ENCODE data around the gene GAGE10.
"Not testable (repeated sequence)": the region's sequence is repeated elsewhere in the genome, so short reads cannot be mapped to it uniquely, and the experiment has no call there.

Gene GAGE10

GRCh38 chrX:49310371-49310770, 6.9 kb downstream of the GAGE10 start:
- no peak for DNase-seq
- in situ Hi-C loops (cut with MboI; ENCODE audit: low pct_unique_long_range_greater_than_20kb, low sequenced_read_pairs): no loop called here

DNA sequence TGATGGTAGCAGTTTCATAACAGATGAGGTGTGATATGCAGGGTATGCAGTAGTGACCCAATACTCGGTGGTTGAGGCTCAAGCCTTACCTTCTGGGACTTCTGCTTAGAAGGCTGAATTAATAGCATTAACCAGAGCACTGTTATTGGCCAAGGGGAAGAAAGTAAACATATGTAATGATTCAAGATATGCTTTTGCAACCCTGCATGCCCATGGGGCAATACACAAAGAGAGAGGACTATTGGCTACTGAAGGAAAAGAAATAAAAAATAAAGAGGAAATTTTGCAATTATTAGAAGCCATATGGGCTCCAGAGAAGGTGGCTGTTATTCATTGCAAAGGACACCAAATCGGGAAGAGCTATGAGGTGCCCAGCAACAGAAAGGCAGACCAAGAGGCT, 8.7 kb downstream of the GAGE10 start:
- in situ Hi-C loops (cut with MboI; ENCODE audit: low pct_unique_long_range_greater_than_20kb, low sequenced_read_pairs): no loop called here
- no peak for DNase-seq

DNA sequence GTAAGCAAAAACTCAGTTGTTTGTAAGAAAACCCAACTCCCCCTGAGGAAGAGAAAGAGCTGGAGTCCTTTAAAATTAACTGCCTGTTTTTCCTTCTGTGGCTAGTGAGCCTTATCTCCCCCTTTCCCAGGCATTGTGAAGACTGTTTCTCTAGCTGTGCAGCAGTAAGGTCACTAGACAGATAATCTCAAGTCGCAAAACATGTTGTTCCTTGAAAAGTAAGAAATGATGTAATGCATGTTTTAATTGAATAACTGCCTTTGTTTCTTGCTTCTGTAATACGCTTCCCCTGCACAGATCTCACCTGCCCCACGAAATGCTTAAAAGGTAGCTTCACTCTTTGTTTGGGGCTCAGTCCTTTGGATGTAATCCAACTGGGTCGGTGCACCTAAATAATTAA, 12.6 kb downstream of the GAGE10 start:
- DNase-seq: no peak
- in situ Hi-C loops (cut with MboI; ENCODE audit: low pct_unique_long_range_greater_than_20kb, low sequenced_read_pairs): no loop called here

GRCh38 chrX:49321737-49322136, 18.3 kb downstream of the GAGE10 start, which contains the start of gene GAGE12J:
TSS of gene GAGE12J (plus strand) at chrX:49322037. CDS start at chrX:49323194, 1,157 bp downstream.
- DNase-seq; in situ Hi-C loops (cut with MboI; ENCODE audit: low pct_unique_long_range_greater_than_20kb, low sequenced_read_pairs): not testable (repeated sequence)

DNA sequence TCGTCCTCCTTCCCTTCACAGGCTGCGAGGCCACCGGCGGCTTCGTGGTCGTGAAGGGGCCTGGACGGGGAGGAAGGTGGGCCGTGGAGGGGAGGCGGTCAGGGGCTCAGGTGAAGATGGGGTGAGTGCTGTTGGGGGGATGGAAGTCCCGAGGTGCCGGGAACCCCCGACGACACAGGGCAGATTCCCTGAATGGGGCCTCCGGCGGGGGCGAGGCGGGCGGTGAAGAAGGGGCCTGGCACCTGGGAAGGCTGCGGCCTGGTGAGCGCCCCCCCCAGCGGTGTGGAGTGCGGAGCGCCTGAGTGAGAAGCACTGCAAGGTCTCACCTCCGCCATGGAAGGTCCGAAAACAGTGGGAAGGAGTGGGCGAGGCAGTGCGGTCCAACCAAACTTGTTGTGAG, 18.8 kb downstream of the GAGE10 start:
- in situ Hi-C loops (cut with MboI; ENCODE audit: low pct_unique_long_range_greater_than_20kb, low sequenced_read_pairs); DNase-seq: not testable (repeated sequence)

GRCh38 chrX:49323735-49324134, 20.3 kb downstream of the GAGE10 start:
- DNase-seq; in situ Hi-C loops (cut with MboI; ENCODE audit: low pct_unique_long_range_greater_than_20kb, low sequenced_read_pairs): not testable (repeated sequence)

DNA sequence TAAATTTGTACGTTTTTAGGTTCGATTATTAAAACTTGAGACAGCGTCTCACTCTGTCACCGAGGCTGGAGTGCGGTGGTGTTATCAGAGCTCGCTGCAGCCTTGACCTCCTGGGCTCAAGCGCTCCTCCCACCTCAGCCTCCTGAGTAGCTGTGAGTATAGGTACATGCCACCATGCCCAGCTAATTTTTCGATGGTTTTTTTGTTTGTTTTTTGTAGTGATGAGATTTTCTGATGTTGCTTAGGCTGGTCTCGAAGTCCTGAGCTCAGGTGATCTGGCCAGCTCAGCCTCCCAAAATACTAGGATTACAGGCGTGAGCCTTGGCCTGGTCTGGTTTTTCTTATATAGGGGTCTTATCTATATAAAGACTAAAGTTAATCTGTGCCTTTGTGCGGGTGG, 27.0 kb downstream of the GAGE10 start:
- in situ Hi-C loops (cut with MboI; ENCODE audit: low pct_unique_long_range_greater_than_20kb, low sequenced_read_pairs); DNase-seq: not testable (repeated sequence)

- in situ Hi-C loops (cut with MboI; ENCODE audit: low pct_unique_long_range_greater_than_20kb, low sequenced_read_pairs); DNase-seq: not testable (repeated sequence)
Observed at GRCh38 chrX:49331282-49331681, 27.8 kb downstream of the GAGE10 start, which contains the start of gene GAGE13. TSS of gene GAGE13 (plus strand) at chrX:49331582. CDS start at chrX:49332738, 1,156 bp downstream.

DNA sequence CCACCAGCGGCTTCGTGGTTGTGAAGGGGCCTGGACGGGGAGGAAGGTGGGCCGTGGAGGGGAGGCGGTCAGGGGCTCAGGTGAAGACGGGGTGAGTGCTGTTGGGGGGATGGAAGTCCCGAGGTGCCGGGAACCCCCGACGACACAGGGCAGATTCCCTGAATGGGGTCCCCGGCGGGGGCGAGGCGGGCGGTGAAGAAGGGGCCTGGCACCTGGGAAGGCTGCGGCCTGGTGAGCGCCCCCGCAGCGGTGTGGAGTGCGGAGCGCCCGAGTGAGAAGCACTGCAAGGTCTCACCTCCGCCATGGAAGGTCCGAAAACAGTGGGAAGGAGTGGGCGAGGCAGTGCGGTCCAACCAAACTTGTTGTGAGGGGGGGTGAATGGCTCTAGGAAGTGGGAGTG, 28.4 kb downstream of the GAGE10 start:
- in situ Hi-C loops (cut with MboI; ENCODE audit: low pct_unique_long_range_greater_than_20kb, low sequenced_read_pairs): not testable (repeated sequence)

GRCh38 chrX:49341449-49341848, 38.0 kb downstream of the GAGE10 start:
- in situ Hi-C loops (cut with MboI; ENCODE audit: low pct_unique_long_range_greater_than_20kb, low sequenced_read_pairs); DNase-seq: not testable (repeated sequence)

More for the DNA sequence above, 28.4 kb downstream of the GAGE10 start:
- not testable (repeated sequence) for DNase-seq

- DNase-seq; in situ Hi-C loops (cut with MboI; ENCODE audit: low pct_unique_long_range_greater_than_20kb, low sequenced_read_pairs): not testable (repeated sequence)
Observed at GRCh38 chrX:49344496-49345175, 41.2 kb downstream of the GAGE10 start.

DNA sequence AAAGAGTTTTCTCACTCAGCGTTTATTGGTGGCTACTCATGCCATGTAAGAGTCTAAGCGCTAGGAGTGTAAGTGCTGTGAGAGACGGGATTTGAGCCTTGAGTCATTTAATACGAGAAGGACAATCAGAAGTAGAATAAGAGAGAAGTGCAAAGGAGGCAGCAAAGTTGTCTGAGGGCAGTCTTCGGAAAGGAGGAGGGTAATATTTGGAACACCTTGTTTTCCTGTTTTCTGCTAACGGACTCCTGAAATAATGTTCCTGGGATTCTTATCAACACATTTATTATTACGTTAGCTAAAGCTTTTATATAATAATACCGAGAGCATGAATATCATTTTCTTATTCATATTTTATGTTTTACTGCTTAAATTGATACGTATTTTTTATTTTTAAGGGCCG, 42.0 kb downstream of the GAGE10 start:
- in situ Hi-C loops (cut with MboI; ENCODE audit: low pct_unique_long_range_greater_than_20kb, low sequenced_read_pairs); DNase-seq: not testable (repeated sequence)

DNA sequence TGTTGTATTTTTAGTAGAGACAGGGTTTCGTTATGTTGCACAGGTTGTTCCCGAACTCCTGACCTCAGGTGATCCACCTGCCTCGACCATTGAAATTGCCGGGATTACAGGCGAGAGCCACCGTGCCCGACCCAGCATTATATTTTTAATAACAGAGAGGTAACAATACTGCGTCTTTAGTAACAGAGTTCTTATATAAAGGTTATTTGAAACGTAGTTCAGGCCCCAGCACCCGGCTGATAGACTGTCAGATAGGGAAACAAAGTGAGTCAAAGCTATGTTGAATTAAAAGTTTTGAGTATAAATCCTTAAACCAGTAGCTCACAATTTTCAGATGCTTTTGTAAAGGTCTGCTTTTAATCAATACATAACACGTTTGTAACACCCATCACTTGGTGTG, 42.7 kb downstream of the GAGE10 start:
- DNase-seq; in situ Hi-C loops (cut with MboI; ENCODE audit: low pct_unique_long_range_greater_than_20kb, low sequenced_read_pairs): not testable (repeated sequence)

Measured in KBM-7 (cell line).